Hair follicle dermal papilla cell (primary cell): ENCODE data around the gene CLCN2. TPM values are rescaled to one million over a fixed set of nuclear protein-coding genes. Genes with fewer than 3 reads are reported as not detected.

Experiments used
- small RNA-seq: library from RNA; depleted of rRNA; stranded (forward); fragments of <200 nt; gene quantifications from one replicate; pipeline ENCODE3, GENCODE V24; 2012
- total RNA-seq: library from RNA; depleted of rRNA; stranded (reverse); fragments of >200 nt; gene quantifications from 2 replicates; pipeline ENCODE4 v1.2.3, GENCODE V29; 2012

Gene CLCN2
- 3.8 and 5.2 TPM in 2 replicates for total RNA-seq

DNA sequence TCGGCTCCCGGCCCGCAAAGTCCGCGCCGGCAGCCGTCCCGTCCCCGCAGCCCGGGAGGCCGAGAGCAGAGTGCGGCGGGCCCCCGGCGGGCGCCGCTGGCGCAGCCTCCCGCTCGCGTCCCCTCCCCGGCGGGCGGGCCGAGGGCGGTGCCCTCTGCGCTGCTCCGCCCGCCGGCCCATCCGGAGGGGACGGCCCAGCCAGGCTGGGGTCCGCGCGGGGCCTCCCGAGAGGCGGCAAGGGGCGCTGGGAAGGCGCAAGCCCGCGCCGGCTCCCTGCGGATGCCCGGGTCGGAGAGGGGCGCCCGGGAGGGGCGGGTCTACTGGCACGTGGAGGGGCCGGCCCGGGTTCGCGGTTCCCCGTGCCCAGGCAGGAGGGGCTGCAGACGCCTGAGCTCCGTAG, at the start of gene CLCN2, which contains the start of gene POLR2H:
CLCN2 (minus strand) TSS at position 74 of the 400 bp plus-strand sequence. CDS start 126 bp downstream, outside the sequence.
POLR2H (plus strand) TSS at position 179 of the 400 bp plus-strand sequence. CDS start 1,783 bp downstream, outside the sequence.

DNA sequence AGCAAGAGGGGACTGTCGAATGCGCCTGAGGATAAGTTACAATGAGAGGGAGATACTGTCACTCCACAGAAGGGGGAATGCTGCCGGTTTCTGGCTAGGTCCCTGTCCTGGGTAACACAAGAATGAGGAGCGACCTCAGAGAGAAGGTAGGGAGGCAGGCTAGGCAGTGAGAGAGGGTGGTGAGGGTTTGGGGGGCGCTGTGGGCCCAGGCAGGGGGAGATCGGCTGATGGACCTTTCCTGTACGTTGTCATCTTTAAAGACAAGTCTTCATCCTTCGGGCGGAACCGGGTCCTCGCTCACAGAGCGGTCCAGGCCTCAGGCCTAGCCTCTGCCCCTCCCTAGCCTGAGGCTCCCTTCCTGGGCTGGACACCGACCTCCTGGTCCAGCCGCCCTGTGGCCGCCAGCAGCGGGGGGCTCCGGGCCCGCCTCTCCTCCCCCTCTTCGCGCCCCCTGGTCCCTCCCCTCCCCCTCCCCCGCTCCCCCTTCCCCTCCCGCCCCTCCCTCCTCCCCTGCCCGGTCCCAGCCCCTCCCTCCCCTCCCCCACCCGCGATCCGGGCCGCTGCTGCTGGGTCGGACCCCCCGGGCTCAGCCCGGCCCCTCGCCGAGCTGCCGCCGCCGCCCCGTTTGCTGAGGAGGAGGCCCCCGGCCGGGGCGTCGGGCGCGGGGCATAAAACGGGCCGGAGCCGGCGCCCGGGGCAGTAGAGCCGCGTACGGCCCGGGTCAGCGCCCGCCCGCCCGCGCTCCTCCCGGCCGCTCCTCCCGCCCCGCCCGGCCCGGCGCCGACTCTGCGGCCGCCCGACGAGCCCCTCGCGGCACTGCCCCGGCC, 18.2 kb upstream of the CLCN2 start, which contains the start of gene CHRD:
CHRD (plus strand) TSS at position 697 of the 827 bp plus-strand sequence. CDS start 265 bp downstream, outside the sequence.

DNA sequence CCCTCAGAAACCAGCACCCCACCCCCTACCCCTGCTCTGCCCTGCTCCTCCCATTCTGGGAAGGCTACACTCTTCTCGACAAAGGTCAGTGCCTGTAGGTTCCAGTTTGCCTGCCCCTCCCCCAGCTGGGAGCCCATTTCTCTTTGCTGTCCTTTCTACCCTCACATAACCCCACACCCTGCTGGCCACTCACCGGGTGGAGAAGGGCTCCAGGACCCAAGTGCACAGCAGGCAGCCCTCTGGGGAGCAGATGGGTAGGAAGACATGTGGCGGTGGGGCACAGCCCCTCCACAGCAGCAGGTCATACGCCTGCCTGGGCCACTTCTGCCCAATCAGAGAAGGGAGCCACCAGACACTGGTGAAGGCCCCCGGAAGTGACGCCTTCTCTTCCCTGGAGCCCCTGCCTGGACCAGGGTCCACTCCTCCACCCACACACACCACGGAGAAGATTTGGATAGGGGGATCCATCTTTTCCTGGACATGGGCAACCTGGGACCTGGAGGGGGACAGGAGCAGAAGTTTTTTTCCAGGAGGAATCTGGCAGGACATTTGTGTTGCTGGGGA, 16.6 kb upstream of the CLCN2 start, which contains the start of gene THPO:
THPO (minus strand) TSS at position 326 of the 564 bp plus-strand sequence. CDS start 1,948 bp downstream, outside the sequence.

DNA sequence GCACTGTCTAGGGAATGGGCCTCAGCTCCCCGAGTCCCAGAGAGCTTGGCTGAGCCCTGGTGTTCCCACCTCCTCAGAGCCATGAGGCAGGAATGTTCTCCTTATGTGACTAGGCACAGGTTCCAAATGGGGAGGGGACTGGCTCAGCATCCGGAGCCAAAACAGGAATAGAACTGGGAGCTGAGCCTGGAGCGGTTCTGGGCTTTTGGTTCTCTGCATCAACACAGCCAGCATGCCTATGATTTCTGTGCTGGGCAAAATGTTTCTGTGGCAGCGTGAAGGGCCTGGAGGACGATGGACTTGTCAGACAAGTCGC, 24.0 kb downstream of the CLCN2 start, which contains the start of gene FAM131A:
FAM131A (plus strand) TSS at position 202 of the 316 bp plus-strand sequence; CDS start at position 233, 31 bp downstream.

DNA sequence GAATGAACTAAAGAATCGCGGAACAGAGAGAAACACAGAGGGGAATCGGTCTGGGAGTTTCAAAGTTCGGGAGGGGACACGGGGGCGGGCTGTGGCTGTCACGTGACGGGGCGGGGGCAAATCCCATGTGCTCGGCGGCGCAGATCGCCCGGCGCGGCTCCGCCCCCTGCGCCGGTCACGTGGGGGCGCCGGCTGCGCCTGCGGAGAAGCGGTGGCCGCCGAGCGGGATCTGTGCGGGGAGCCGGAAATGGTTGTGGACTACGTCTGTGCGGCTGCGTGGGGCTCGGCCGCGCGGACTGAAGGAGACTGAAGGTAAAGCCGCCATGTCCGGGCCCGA, 47.1 kb downstream of the CLCN2 start, which contains the start of gene EIF4G1:
EIF4G1 (plus strand) TSS at position 244 of the 337 bp plus-strand sequence. CDS start 1,191 bp downstream, outside the sequence.

DNA sequence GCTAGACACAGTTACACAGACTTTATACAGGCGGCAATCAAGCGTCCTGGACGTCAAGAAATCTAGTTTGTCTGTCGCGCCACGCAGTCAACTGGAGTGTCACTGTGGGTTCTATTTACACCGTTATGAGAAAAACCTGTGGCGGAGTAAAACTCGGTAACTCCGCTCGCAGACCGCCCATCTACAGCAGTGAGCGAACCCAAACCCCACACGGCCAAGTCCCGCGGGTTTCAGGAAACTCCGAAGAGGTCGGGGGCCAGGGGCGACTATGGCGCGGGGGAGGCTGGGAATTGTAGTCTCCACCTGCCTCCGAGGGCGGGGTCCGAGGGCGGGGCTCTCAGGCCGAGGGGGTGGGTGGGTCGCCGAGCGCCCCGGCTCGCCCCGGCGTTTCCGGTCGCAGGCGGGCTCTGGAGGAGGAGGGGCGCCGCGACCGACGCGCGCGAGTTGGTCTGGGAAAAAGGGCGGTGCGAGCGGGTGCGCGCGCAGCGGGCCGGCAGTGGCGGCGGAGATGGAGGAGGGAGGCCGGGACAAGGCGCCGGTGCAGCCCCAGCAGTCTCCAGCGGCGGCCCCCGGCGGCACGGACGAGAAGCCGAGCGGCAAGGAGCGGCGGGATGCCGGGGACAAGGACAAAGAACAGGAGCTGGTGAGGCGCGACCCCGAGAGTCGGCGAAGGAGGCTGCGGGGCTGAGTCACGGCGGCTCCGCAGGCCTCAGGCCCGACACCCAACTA, 62.5 kb downstream of the CLCN2 start, which contains the start of gene PSMD2:
PSMD2 (plus strand) TSS at position 483 of the 729 bp plus-strand sequence; CDS start at position 509, 26 bp downstream.

Small RNA genes lying within 50 kb of the gene (small RNA-seq; reads per million reads assigned to genes)
- gene SNORD66 = 1,813 reads per million, percentile 100 among the genes with 10 or more reads in this experiment

Other genes with a start within 250 kb of the CLCN2 start
- gene EIF2B5, start 226.2 kb downstream of the CLCN2 start, total RNA-seq = 27.7 and 34.7 TPM in 2 replicates
- 38.9 and 48.4 TPM in 2 replicates for gene DVL3, start 206.2 kb downstream of the CLCN2 start, total RNA-seq
- gene AP2M1, start 186.8 kb downstream of the CLCN2 start, total RNA-seq = 352 and 438 TPM in 2 replicates
- gene ABCF3, start 175.4 kb downstream of the CLCN2 start, total RNA-seq = 43.1 and 51.6 TPM in 2 replicates
- gene VWA5B2, start 132.0 kb downstream of the CLCN2 start, total RNA-seq = not detected in 2 replicates
- gene ALG3, start 112.6 kb downstream of the CLCN2 start, total RNA-seq = 25.5 and 28.2 TPM in 2 replicates
- 4.7 TPM in 2 replicates for gene EEF1AKMT4, start 111.9 kb downstream of the CLCN2 start, total RNA-seq
- 0.16 TPM in 1 of 2 replicates, not detected in the other for gene CAMK2N2, start 100.1 kb downstream of the CLCN2 start, total RNA-seq
- not detected in 2 replicates for gene ECE2, start 85.6 kb downstream of the CLCN2 start, total RNA-seq
- 213 and 248 TPM in 2 replicates for gene PSMD2, start 62.4 kb downstream of the CLCN2 start, total RNA-seq
- gene EIF4G1, start 47.0 kb downstream of the CLCN2 start, total RNA-seq = 274 and 300 TPM in 2 replicates
- 10.0 and 11.4 TPM in 2 replicates for gene FAM131A, start 24.0 kb downstream of the CLCN2 start, total RNA-seq
- 35.4 and 42.9 TPM in 2 replicates for gene POLR2H, start 105 bp upstream of the CLCN2 start, total RNA-seq
- gene THPO, start 16.6 kb upstream of the CLCN2 start, total RNA-seq = 0.12 TPM in 1 of 2 replicates, not detected in the other
- gene CHRD, start 18.4 kb upstream of the CLCN2 start, total RNA-seq = 0.36 and 0.65 TPM in 2 replicates
- gene EPHB3, start 200.2 kb upstream of the CLCN2 start, total RNA-seq = 13.6 and 21.4 TPM in 2 replicates